22Rv1 (cell line): ENCODE results near the gene VAPB.

Source experiments
- ZFX ChIP-seq: fragments of 450-650 bp; IDR thresholded peaks from 2 replicates; pipeline ENCODE4 v1.6.1; 2017; ENCODE audit warnings: antibody characterized with exemption, borderline replicate concordance
- TF ChIP-seq, protein P1 (sequence below): fragments of 450-650 bp; IDR thresholded peaks from 2 replicates; pipeline ENCODE4 v1.5.1; 2017; ENCODE audit warnings: mild to moderate bottlenecking

DNA sequence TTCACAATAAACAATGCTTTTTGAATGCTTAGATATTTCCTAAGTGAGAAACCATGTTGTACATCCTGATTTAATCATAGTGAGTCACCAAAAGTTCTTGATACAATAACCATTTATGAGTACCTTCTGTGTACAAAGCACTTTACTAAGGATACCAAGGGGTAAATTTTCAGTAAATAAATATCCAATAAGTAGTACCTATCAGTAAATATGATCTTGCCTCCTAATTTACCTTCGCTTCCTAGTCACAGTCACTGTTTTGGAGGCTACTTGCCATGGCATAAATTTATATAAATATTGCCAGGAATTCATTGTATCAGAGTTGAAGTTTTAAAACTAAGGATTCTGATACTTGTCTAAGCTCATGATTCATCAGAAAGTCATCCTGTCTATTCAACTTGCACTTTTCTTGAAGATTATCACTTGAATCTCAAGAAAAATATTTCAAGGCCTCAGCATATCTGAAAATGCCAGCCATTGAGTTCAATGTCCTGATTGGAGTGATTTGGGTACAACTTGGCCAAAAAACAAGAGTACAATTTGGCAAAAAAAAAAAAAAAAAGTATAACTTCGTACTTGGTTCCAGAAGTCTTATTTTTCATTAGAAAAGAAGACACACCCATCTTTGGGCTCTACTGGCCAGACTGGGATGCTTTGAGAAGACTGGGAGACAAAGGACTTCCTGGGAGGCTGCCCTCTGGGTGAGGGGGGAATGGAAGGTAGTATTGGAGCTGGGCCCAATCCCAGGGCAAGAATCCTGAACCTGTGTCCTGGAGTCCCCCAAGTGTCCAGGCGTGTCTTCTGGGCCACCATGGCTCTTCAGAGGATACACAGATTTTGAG is 46.7 kb upstream of the VAPB start:
- TF ChIP-seq, protein P1, sequence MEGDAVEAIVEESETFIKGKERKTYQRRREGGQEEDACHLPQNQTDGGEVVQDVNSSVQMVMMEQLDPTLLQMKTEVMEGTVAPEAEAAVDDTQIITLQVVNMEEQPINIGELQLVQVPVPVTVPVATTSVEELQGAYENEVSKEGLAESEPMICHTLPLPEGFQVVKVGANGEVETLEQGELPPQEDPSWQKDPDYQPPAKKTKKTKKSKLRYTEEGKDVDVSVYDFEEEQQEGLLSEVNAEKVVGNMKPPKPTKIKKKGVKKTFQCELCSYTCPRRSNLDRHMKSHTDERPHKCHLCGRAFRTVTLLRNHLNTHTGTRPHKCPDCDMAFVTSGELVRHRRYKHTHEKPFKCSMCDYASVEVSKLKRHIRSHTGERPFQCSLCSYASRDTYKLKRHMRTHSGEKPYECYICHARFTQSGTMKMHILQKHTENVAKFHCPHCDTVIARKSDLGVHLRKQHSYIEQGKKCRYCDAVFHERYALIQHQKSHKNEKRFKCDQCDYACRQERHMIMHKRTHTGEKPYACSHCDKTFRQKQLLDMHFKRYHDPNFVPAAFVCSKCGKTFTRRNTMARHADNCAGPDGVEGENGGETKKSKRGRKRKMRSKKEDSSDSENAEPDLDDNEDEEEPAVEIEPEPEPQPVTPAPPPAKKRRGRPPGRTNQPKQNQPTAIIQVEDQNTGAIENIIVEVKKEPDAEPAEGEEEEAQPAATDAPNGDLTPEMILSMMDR = no peak
- no peak for TF ChIP-seq ZFX
